ENCODE results near the gene CDK3. TPM values are rescaled to one million over a fixed set of nuclear protein-coding genes. Genes with fewer than 3 reads are reported as not detected.

CDK3 gene
- total RNA-seq, 2 donors from 2014 or later = 5.3 to 8.2 TPM

DNA sequence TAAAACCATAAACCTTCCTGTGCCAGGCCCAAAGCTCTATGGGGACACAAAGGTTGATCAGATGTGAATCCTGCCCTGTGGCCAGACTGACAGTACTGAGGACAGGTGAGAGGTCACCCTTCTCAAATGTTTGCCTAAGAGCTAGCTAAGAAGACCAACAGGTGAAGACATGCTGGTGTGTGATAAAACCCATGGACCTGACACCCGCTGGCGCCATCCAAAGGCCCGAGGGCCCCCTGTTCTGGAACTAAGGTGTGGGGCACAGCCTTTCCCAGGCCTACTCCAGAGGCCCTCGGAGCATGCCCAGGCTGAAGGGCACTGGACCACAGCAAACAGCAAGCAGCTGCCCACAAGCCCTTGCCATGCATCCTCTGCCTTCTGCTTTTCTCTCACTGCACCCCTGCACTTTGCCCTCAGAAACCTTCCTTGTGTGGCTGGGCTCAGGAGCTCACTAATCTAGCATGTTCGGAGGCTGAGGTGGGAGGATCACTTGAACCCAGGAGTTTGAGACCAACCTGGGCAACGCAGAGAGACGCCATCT lies 5.2 kb upstream of the CDK3 start:
- DNase-seq = no peak
- intact Hi-C loops (cut with DNase I) = no loop called here

DNA sequence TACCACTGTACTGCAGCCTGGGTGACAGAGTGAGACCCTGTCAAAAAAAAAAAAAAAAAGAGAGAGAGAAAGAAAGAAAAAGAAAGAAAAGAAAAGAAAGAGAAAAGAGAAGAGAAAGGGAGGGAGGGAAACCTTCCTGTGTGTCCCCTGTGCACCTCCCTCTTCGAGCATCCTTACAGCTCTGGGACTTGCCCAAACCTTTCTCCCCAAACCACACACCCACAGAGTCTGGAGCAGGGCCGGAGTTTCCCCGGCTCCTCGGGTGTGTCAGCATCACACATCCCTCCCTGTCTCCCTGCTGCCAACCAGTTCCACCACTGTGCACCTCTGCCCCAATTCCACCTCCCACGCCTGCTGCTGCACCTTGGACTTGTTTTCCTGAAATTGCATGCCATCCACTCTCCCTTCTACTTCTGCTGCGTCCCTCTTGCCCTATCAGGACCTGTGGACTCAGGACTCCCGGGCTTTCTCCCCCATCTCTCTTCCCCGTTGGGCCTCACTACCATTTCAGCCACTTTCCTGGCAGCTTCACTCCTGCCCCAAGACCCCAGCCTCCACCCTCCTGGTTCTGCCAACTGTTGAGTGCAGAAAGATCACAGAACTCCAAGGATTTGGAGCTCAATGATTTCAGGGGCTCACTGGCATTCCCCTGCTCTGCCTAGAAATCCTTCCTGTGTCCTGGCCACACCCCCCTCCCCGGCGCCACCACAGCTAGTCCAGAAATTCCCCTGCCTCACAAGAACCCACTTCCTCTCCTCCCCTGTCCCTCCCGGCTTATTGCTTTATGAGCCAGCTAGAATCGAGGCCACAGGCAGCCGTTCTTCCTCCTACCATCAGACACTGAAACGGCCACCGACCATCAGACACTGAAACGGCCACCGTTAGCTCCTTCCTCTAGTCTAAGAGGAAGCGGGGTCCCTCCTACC lies 3.7 kb upstream of the CDK3 start:
- H3K4me1 ChIP-seq = peaks cover 18% of the 10 kb centered on the region
- intact Hi-C loops (cut with DNase I) = no loop called here
- no peaks in the 10 kb centered on the region for H3K9me3 ChIP-seq
- peak overlapping the region; percentile 90 for H3K27ac ChIP-seq
- H3K27me3 ChIP-seq = no peaks in the 10 kb centered on the region
- H3K9ac ChIP-seq (ENCODE audit: low read depth in 2 of 2, low read length in 2 of 2) = peak overlapping the region; percentile 51 to 84
- peak; percentile 88 for DNase-seq
- H3K4me3 ChIP-seq = no peak overlapping the region
- H3K36me3 ChIP-seq = no peaks in the 10 kb centered on the region
- TF ChIP-seq, protein P1, sequence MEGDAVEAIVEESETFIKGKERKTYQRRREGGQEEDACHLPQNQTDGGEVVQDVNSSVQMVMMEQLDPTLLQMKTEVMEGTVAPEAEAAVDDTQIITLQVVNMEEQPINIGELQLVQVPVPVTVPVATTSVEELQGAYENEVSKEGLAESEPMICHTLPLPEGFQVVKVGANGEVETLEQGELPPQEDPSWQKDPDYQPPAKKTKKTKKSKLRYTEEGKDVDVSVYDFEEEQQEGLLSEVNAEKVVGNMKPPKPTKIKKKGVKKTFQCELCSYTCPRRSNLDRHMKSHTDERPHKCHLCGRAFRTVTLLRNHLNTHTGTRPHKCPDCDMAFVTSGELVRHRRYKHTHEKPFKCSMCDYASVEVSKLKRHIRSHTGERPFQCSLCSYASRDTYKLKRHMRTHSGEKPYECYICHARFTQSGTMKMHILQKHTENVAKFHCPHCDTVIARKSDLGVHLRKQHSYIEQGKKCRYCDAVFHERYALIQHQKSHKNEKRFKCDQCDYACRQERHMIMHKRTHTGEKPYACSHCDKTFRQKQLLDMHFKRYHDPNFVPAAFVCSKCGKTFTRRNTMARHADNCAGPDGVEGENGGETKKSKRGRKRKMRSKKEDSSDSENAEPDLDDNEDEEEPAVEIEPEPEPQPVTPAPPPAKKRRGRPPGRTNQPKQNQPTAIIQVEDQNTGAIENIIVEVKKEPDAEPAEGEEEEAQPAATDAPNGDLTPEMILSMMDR (IDR thresholded peaks at IDR 0.05) = no peak

More for the DNA sequence above, 5.2 kb upstream of the CDK3 start:
- TF ChIP-seq, protein P1 (IDR thresholded peaks at IDR 0.05) = no peak
- Histone ChIP-seq H3K36me3 (no peaks in the 10 kb centered on the region), H3K27ac (peak overlapping the region; percentile 90), H3K27me3 (no peaks in the 10 kb centered on the region), H3K4me3 (no peak overlapping the region), H3K9ac (ENCODE audit: low read depth in 2 of 2, low read length in 2 of 2) (peak overlapping the region in 1 of 2 donors; percentile 54), H3K9me3 (no peaks in the 10 kb centered on the region), H3K4me1 (peaks cover 14% of the 10 kb centered on the region)

DNA sequence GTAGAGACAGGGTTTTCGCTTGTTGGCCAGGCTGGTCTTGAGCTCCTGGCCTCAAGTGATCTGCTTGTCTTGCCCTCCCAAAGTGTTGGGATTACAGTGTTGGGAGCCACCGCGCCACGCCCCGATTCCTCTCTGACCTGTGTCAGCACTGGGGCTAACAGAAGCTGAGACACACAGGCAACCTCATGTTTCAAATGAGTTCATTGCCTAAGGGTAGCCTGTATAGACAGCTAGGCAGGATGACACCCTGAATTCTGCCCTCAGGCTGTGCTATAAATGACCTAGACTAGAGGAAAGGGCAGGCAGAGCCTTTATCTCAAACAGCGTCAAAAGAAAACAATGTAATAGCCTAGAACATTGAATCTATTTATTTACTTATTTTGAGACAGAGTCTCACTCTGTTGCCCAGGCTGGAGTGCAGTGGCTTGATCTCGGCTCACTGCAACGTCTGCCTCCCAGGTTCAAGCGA lies 2.3 kb upstream of the CDK3 start:
- TF ChIP-seq, protein P1 (IDR thresholded peaks at IDR 0.05) = no peak
- Histone ChIP-seq H3K9ac (ENCODE audit: low read depth in 2 of 2, low read length in 2 of 2) (peak overlapping the region in 1 of 2 donors; percentile 30), H3K4me3 (no peak overlapping the region), H3K36me3 (no peaks in the 10 kb centered on the region), H3K4me1 (peaks cover 18% of the 10 kb centered on the region), H3K27me3 (no peaks in the 10 kb centered on the region), H3K27ac (peak overlapping the region; percentile 90), H3K9me3 (no peaks in the 10 kb centered on the region)
- intact Hi-C loops (cut with DNase I) = no loop called here
- DNase-seq = no peak

DNA sequence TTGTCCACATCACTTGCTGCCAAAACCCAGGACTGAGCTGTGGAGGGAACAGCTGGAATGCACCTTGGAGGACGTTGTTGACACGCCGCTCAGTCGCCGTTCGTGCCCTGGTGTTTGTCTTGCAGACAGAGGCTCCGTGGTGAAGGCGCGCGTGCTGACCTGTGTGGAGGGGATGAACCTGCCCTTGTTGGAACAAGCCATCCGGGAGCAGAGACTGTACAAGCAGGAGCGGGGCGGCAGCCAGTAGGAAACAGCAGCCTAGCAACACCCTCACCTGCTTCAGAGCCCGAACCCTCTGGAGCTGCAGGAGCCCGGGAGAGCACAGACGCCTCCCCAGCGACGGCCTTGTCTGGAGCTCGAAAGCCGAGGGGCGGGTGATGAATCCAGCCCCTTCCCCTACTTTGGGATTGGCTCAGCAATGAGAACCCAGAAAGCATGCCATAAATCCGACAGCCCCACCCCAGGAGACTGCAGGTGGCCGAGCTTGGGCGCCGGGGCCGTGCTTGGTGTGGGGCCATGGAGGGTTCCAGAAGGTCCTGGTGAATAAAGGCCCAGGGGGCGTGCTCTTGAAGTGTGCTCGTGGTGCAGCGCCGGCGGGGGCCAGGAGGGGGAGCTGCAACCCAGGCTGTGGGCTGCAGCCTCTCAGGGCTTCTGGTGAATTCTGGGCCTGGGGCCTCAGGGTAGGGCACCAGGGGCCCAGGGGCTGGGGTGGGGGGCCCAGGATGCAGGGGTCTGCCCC lies 470 bp upstream of the CDK3 start:
- no peaks in the 10 kb centered on the region for H3K9me3 ChIP-seq
- H3K4me3 ChIP-seq = no peak overlapping the region
- H3K27me3 ChIP-seq = no peaks in the 10 kb centered on the region
- peaks cover 18% of the 10 kb centered on the region for H3K4me1 ChIP-seq
- no peaks in the 10 kb centered on the region for H3K36me3 ChIP-seq
- TF ChIP-seq, protein P1 (IDR thresholded peaks at IDR 0.05) = peak; percentile 87
- intact Hi-C loops (cut with DNase I) = no loop called here
- peak overlapping the region; percentile 57 to 74 for H3K9ac ChIP-seq (ENCODE audit: low read depth in 2 of 2, low read length in 2 of 2)
- peak overlapping the region; percentile 34 for H3K27ac ChIP-seq
- DNase-seq = peak; percentile 78

DNA sequence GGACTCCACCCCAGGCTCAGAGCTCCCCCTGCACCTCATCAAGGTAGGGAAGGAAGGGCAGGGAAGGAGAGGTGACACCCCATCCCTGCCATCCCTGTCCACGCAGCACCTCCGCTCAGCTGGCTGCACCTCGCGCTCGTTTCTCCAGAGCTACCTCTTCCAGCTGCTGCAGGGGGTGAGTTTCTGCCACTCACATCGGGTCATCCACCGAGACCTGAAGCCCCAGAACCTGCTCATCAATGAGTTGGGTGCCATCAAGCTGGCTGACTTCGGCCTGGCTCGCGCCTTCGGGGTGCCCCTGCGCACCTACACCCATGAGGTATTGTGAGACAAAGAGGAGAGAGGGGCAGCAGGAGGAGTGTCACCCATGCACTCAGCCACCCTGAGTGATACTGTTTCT lies 1.4 kb downstream of the CDK3 start:
- Histone ChIP-seq H3K9ac (ENCODE audit: low read depth in 2 of 2, low read length in 2 of 2) (peak overlapping the region in 1 of 2 donors; percentile 74), H3K9me3 (no peaks in the 10 kb centered on the region), H3K4me1 (peaks cover 18% of the 10 kb centered on the region), H3K36me3 (no peaks in the 10 kb centered on the region), H3K4me3 (no peak overlapping the region), H3K27me3 (no peaks in the 10 kb centered on the region), H3K27ac (no peak overlapping the region)
- TF ChIP-seq, protein P1 (IDR thresholded peaks at IDR 0.05) = no peak
- DNase-seq = no peak
- intact Hi-C loops (cut with DNase I) = no loop called here

Data from colonic mucosa (tissue), 4 donors.